OCI-LY7 (cell line): ENCODE data around the gene KNDC1. TPM values are rescaled to one million over a fixed set of nuclear protein-coding genes. Genes with fewer than 3 reads are reported as not detected.
A peak's percentile ranks its signal among the peaks of the same experiment; 100 is the strongest.

Experiments used
- BruUV-seq: library from RNA; stranded (reverse); fragments of 400-500 nt; replicated peaks from 2 replicates; lab custom pipeline; 2021; lab: Mats Ljungman, UMichigan
- CTCF ChIA-PET: fragments of 300-600 bp; sonication (Branson Sonifier 250); formaldehyde crosslinking; loops from one replicate; lab custom pipeline; 2022; ENCODE audit warnings: antibody characterized with exemption; ENCODE audit not compliant: unreplicated experiment; lab: Charles Lee
- POLR2A ChIA-PET: fragments of 300-600 bp; sonication (Branson Sonifier 250); formaldehyde crosslinking; loops from one replicate; lab custom pipeline; 2022; ENCODE audit warnings: antibody characterized with exemption; lab: Charles Lee
- DNase-seq: peaks from one replicate; pipeline ENCODE4 v3.0.0-alpha.2; 2015; ENCODE audit warnings: low spot score
- H2AFZ ChIP-seq: fragments of 200-600 bp; sonication (generic), shearing (Covaris generic); 2 replicates; pipeline ENCODE4 v1.6.1; 2014; ENCODE audit warnings: mild to moderate bottlenecking, antibody characterized with exemption, low read length, moderate library complexity
- H3K27ac ChIP-seq: fragments of 200-600 bp; sonication (generic); 2 replicates; pipeline ENCODE4 v1.5.1; 2014; ENCODE audit warnings: mixed run types, low read depth, mild to moderate bottlenecking, moderate library complexity, low read length, inconsistent platforms; ENCODE audit not compliant: poor library complexity, severe bottlenecking
- H3K36me3 ChIP-seq: fragments of 200-600 bp; sonication (generic); 2 replicates; pipeline ENCODE4 v1.6.1; 2014; ENCODE audit warnings: mild to moderate bottlenecking, antibody characterized with exemption, low read length, moderate library complexity, mixed read lengths; ENCODE audit not compliant: insufficient read depth
- H3K4me1 ChIP-seq: fragments of 200-600 bp; sonication (generic); 2 replicates; pipeline ENCODE4 v1.5.1; 2014; ENCODE audit warnings: mild to moderate bottlenecking, low read length; ENCODE audit not compliant: insufficient read depth, poor library complexity, severe bottlenecking
- H3K4me2 ChIP-seq: fragments of 200-600 bp; sonication (generic); 2 replicates; pipeline ENCODE4 v1.6.1; 2014; ENCODE audit warnings: mild to moderate bottlenecking, low read length
- H3K4me3 ChIP-seq: fragments of 200-600 bp; sonication (generic); 2 replicates; pipeline ENCODE4 v1.5.1; 2014; ENCODE audit warnings: mild to moderate bottlenecking, low read depth, low read length; ENCODE audit not compliant: poor library complexity, severe bottlenecking
- H3K79me2 ChIP-seq: fragments of 200-600 bp; sonication (generic); 2 replicates; pipeline ENCODE4 v1.6.1; 2016; ENCODE audit warnings: low read depth, mild to moderate bottlenecking, low read length, moderate library complexity, mixed read lengths; ENCODE audit not compliant: insufficient read depth
- H3K9me2 ChIP-seq: fragments of 200-600 bp; sonication (generic); 2 replicates; pipeline ENCODE4 v1.6.1; 2016; ENCODE audit warnings: mild to moderate bottlenecking, low read length, mixed read lengths; ENCODE audit not compliant: insufficient read depth
- H3K9me3 ChIP-seq: fragments of 200-600 bp; sonication (generic); 2 replicates; pipeline ENCODE4 v1.6.1; 2014; ENCODE audit warnings: mild to moderate bottlenecking, mixed run types, low read length, mixed read lengths
- H4K20me1 ChIP-seq: fragments of 200-600 bp; sonication (generic); 2 replicates; pipeline ENCODE4 v1.6.1; 2014; ENCODE audit warnings: mild to moderate bottlenecking, antibody characterized with exemption, low read length, moderate library complexity, mixed read lengths; ENCODE audit not compliant: insufficient read depth
- CTCF ChIP-seq: fragments of 200-600 bp; sonication (generic); conservative IDR thresholded peaks from 2 replicates; pipeline ENCODE4 v1.5.1; 2014; ENCODE audit warnings: mild to moderate bottlenecking, antibody characterized with exemption, low read length, moderate library complexity, mixed read lengths
- EZH2phosphoT487 ChIP-seq: fragments of 200-600 bp; sonication (generic); IDR thresholded peaks from 2 replicates; pipeline ENCODE4 v1.6.1; 2018; ENCODE audit warnings: low read depth, borderline replicate concordance, mild to moderate bottlenecking, mixed run types, antibody characterized with exemption, low read length, moderate library complexity, mixed read lengths
- intact Hi-C: fragments of 100-400 bp; cut with micrococcal nuclease; formaldehyde crosslinking; loops from one replicate; pipeline ENCODE4 v1.10.0; 2022; ENCODE audit not compliant: unreplicated experiment
- total RNA-seq, 2 experiments: library from RNA; depleted of rRNA in 1 of 2; stranded (reverse); fragments of >200 nt in 1 of 2; shearing (Covaris generic) in 1 of 2; gene quantifications; 2 replicates each; pipeline ENCODE4 v1.2.3, GENCODE V29; 2014 to 2022

KNDC1 gene
- total RNA-seq, 2 experiments from 2014 or later, result not detected

- Histone ChIP-seq H2AFZ (no peak overlapping the region), H3K36me3 (no peaks in the 10 kb centered on the region), H3K9me2 (no peaks in the 10 kb centered on the region), H3K79me2 (no peaks in the 10 kb centered on the region), H3K4me3 (no peak overlapping the region), H3K4me1 (peaks cover 5% of the 10 kb centered on the region), H3K9me3 (no peaks in the 10 kb centered on the region), H3K27ac (no peak overlapping the region), H3K4me2 (no peak overlapping the region), H4K20me1 (no peaks in the 10 kb centered on the region)
- intact Hi-C loops, result no loop called here
- BruUV-seq, result no TSS peak
- DNase-seq, result no peak
- ChIA-PET CTCF (interaction anchor here (0.6 kb wide), 1 partner anchor 197 kb away, joined by 5 read pairs; no protein-coding TSS in a partner anchor), POLR2A (no interaction called here)
- no peak for TF ChIP-seq CTCF
- no peak for TF ChIP-seq EZH2phosphoT487
These were observed 33.4 kb upstream of the KNDC1 start for GRCh38 chr10:133126431-133127290.

DNA sequence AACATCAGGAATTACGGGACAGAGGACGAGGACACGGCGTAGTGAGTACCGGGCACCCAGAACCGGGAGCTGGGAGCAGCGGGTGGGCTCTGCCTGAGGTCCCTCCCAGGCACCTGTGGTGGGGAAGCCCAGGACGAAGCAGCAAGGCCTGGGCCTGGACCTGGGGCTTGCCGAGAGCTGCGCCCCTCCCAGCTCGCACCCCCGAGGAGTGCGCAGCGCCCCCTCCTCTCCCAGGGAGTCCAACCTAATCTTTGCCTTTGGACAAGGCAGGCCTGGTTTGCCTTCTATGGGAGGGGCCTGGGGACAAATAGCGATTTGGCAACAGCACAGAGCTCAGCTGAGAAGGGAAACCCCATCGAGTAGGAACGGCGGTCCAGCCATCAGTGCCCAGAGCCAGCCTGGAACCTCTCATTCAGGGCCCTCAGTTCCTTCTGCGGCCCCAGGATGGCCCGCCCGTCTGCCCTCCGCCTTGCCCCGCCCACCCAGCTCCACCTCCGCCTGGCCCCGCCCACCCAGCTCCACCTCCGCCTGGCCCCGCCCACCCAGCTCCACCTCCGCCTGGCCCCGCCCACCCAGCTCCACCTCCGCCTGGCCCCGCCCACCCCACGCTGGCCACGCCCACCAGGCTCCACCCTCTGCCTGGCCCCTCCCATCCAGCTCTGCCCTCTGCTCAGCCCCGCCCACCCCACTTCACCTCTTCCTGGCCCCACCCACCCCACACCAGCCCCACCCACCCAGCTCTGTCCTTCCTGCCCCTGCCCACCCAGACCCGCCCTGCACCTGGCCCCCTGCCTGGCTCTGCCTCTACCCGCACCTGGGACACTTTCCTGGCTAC, 32.5 kb upstream of the KNDC1 start:
- CTCF ChIA-PET, result interaction anchor here (0.6 to 0.7 kb wide), 2 partner anchors 29 to 198 kb away, joined by 5 to 10 read pairs; no protein-coding TSS in a partner anchor
- DNase-seq, result peak; percentile 68
- intact Hi-C loops, result no loop called here

More for the DNA sequence above, 32.5 kb upstream of the KNDC1 start:
- H3K27ac ChIP-seq, result no peak overlapping the region
- POLR2A ChIA-PET, result interaction anchor here (0.7 kb wide), 1 partner anchor 19 kb away, joined by 3 read pairs; no protein-coding TSS in a partner anchor
- no peak overlapping the region for H3K4me3 ChIP-seq
- no peaks in the 10 kb centered on the region for H3K36me3 ChIP-seq
- H3K4me2 ChIP-seq, result no peak overlapping the region
- BruUV-seq, result no TSS peak
- no peaks in the 10 kb centered on the region for H4K20me1 ChIP-seq
- TF ChIP-seq CTCF, result no peak
- TF ChIP-seq EZH2phosphoT487, result no peak
- H3K4me1 ChIP-seq, result peaks cover 13% of the 10 kb centered on the region
- no peaks in the 10 kb centered on the region for H3K9me2 ChIP-seq
- no peak overlapping the region for H2AFZ ChIP-seq
- H3K79me2 ChIP-seq, result no peaks in the 10 kb centered on the region
- H3K9me3 ChIP-seq, result no peaks in the 10 kb centered on the region
